ENCODE data around the gene GRIA3.
"Not testable (repeated sequence)": the region's sequence is repeated elsewhere in the genome, so short reads cannot be mapped to it uniquely, and the experiment has no call there.

- TF ChIP-seq, protein P1, sequence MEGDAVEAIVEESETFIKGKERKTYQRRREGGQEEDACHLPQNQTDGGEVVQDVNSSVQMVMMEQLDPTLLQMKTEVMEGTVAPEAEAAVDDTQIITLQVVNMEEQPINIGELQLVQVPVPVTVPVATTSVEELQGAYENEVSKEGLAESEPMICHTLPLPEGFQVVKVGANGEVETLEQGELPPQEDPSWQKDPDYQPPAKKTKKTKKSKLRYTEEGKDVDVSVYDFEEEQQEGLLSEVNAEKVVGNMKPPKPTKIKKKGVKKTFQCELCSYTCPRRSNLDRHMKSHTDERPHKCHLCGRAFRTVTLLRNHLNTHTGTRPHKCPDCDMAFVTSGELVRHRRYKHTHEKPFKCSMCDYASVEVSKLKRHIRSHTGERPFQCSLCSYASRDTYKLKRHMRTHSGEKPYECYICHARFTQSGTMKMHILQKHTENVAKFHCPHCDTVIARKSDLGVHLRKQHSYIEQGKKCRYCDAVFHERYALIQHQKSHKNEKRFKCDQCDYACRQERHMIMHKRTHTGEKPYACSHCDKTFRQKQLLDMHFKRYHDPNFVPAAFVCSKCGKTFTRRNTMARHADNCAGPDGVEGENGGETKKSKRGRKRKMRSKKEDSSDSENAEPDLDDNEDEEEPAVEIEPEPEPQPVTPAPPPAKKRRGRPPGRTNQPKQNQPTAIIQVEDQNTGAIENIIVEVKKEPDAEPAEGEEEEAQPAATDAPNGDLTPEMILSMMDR (conservative IDR thresholded peaks at IDR 0.05; ENCODE audit: low read depth, low read length) = not testable (repeated sequence)
- not testable (repeated sequence) for TF ChIP-seq EZH2 (IDR thresholded peaks at IDR 0.05; ENCODE audit: low read length, unreplicated experiment)
These were observed 255.8 kb downstream of the GRIA3 start for GRCh38 chrX:123439926-123440325.
